WERI-Rb-1 (cell line): Measurements from ENCODE around the gene MEGF9.

Experiments
- DNase-seq: peaks from one replicate; pipeline ENCODE4 v3.0.0-alpha.2; 2020
- H3K27ac ChIP-seq: fragments of 250-450 bp; sonication (Bioruptor Pico); 2 replicates; pipeline ENCODE4 v1.5.1; 2020; ENCODE audit warnings: mild to moderate bottlenecking, moderate library complexity
- H3K27me3 ChIP-seq: fragments of 250-450 bp; sonication (Bioruptor Pico); 2 replicates; pipeline ENCODE4 v1.5.1; 2021; ENCODE audit warnings: mild to moderate bottlenecking, low read depth, moderate library complexity; ENCODE audit not compliant: insufficient read depth, severe bottlenecking
- H3K36me3 ChIP-seq: fragments of 250-450 bp; sonication (Bioruptor Pico); 2 replicates; pipeline ENCODE4 v1.5.1; 2020; ENCODE audit warnings: mild to moderate bottlenecking, moderate library complexity
- H3K4me3 ChIP-seq: 2 replicates; pipeline ENCODE4 v1.5.1; 2011; ENCODE audit warnings: low read depth, mild to moderate bottlenecking, control low read depth, low read length
- H3K9me3 ChIP-seq: fragments of 250-450 bp; sonication (Bioruptor Pico); 2 replicates; pipeline ENCODE4 v1.5.1; 2021; ENCODE audit warnings: mild to moderate bottlenecking, moderate library complexity; ENCODE audit not compliant: severe bottlenecking
- CTCF ChIP-seq: IDR thresholded peaks from 2 replicates; pipeline ENCODE4 v1.5.1; 2011; ENCODE audit warnings: low read depth, mild to moderate bottlenecking, control low read depth, inconsistent platforms, low read length

The MEGF9 gene

GRCh38 chr9:120562861-120563443, 151.3 kb downstream of the MEGF9 start:
- DNase-seq = no peak

GRCh38 chr9:120561709-120562108, 152.6 kb downstream of the MEGF9 start:
- Histone ChIP-seq H3K27ac (no peak overlapping the region), H3K9me3 (no peaks in the 10 kb centered on the region), H3K27me3 (no peaks in the 10 kb centered on the region), H3K36me3 (peaks cover 78% of the 10 kb centered on the region), H3K4me3 (no peak overlapping the region)
- no peak for DNase-seq
- TF ChIP-seq CTCF = no peak

More at GRCh38 chr9:120562861-120563443, 151.3 kb downstream of the MEGF9 start:
- no peak overlapping the region for H3K4me3 ChIP-seq
- H3K27ac ChIP-seq = no peak overlapping the region
- no peak for TF ChIP-seq CTCF
- no peaks in the 10 kb centered on the region for H3K9me3 ChIP-seq
- H3K36me3 ChIP-seq = peaks cover 83% of the 10 kb centered on the region
- H3K27me3 ChIP-seq = no peaks in the 10 kb centered on the region

- no peaks in the 10 kb centered on the region for H3K27me3 ChIP-seq
- no peak overlapping the region for H3K4me3 ChIP-seq
- DNase-seq = no peak
- no peak for TF ChIP-seq CTCF
- no peaks in the 10 kb centered on the region for H3K9me3 ChIP-seq
- peaks cover 73% of the 10 kb centered on the region for H3K36me3 ChIP-seq
- H3K27ac ChIP-seq = no peak overlapping the region
Observed at GRCh38 chr9:120559546-120559945, 154.7 kb downstream of the MEGF9 start.

- DNase-seq = no peak
- TF ChIP-seq CTCF = no peak
- no peaks in the 10 kb centered on the region for H3K9me3 ChIP-seq
- no peak overlapping the region for H3K27ac ChIP-seq
- no peak overlapping the region for H3K4me3 ChIP-seq
- H3K36me3 ChIP-seq = peaks cover 68% of the 10 kb centered on the region
- no peaks in the 10 kb centered on the region for H3K27me3 ChIP-seq
Observed at GRCh38 chr9:120558454-120558853, 155.8 kb downstream of the MEGF9 start.

GRCh38 chr9:120557205-120557604, 157.1 kb downstream of the MEGF9 start:
- TF ChIP-seq CTCF = no peak
- H3K36me3 ChIP-seq = peaks cover 64% of the 10 kb centered on the region
- DNase-seq = no peak
- no peak overlapping the region for H3K27ac ChIP-seq
- no peaks in the 10 kb centered on the region for H3K9me3 ChIP-seq
- no peak overlapping the region for H3K4me3 ChIP-seq
- no peaks in the 10 kb centered on the region for H3K27me3 ChIP-seq

- TF ChIP-seq CTCF = no peak
- H3K36me3 ChIP-seq = peaks cover 60% of the 10 kb centered on the region
- H3K27me3 ChIP-seq = no peaks in the 10 kb centered on the region
- no peak for DNase-seq
- H3K9me3 ChIP-seq = no peaks in the 10 kb centered on the region
- no peak overlapping the region for H3K4me3 ChIP-seq
- H3K27ac ChIP-seq = no peak overlapping the region
Observed at GRCh38 chr9:120556775-120557174, 157.5 kb downstream of the MEGF9 start.
